ENCODE measurements around the gene C6. TPM values are rescaled to one million over a fixed set of nuclear protein-coding genes. Genes with fewer than 3 reads are reported as not detected.

Gene C6
- total and polyA plus RNA-seq, 8 donors = 26.6 to 116 (median 60.7) TPM

- TF ChIP-seq CTCF (IDR thresholded peaks at IDR 0.05) = no peak
- no peak overlapping the region for H3K4me3 ChIP-seq
- no peaks in the 10 kb centered on the region for H3K9me3 ChIP-seq
- DNase-seq (no peak), FAIRE-seq (no peak), ATAC-seq (peak in 2 of 4 donors; percentile 20 to 40)
- H3K4me1 ChIP-seq = peaks cover 0 to 12% (median 3%) of the 10 kb centered on the region in 3 donors
- peaks cover 0 to 8% (median 6%) of the 10 kb centered on the region in 3 donors for H3K36me3 ChIP-seq
- H3K27me3 ChIP-seq = no peaks in the 10 kb centered on the region
- 46 to 50% methylated on average over 5 of the region's 5 CpGs for WGBS, 2 donors
- H3K27ac ChIP-seq = peak overlapping the region in 1 of 4 donors; percentile 23
- intact Hi-C loops (cut with DNase I) = no loop called here
These were observed 55.9 kb downstream of the C6 start for GRCh38 chr5:41157272-41157894.

GRCh38 chr5:41156739-41157138, 56.6 kb downstream of the C6 start:
- FAIRE-seq (no peak), ATAC-seq (peak in 3 of 4 donors; percentile 63 to 81 (median 81)), DNase-seq (no peak)
- H3K4me1 ChIP-seq = peaks cover 3 to 15% (median 3%) of the 10 kb centered on the region in 3 donors
- peak overlapping the region in 1 of 4 donors; percentile 23 for H3K27ac ChIP-seq
- no peaks in the 10 kb centered on the region for H3K9me3 ChIP-seq
- H3K36me3 ChIP-seq = peaks cover 0 to 8% (median 6%) of the 10 kb centered on the region in 3 donors
- no peak overlapping the region for H3K4me3 ChIP-seq
- intact Hi-C loops (cut with DNase I) = no loop called here
- TF ChIP-seq CTCF (IDR thresholded peaks at IDR 0.05) = no peak
- no peaks in the 10 kb centered on the region for H3K27me3 ChIP-seq

GRCh38 chr5:41154491-41154890, 58.8 kb downstream of the C6 start:
- no peaks in the 10 kb centered on the region for H3K9me3 ChIP-seq
- no peak for DNase-seq
- H3K27me3 ChIP-seq = no peaks in the 10 kb centered on the region
- no peak for FAIRE-seq
- intact Hi-C loops (cut with DNase I) = no loop called here
- WGBS, 2 donors = 93 to 95% methylated on average over 3 of the region's 3 CpGs
- no peak overlapping the region for H3K27ac ChIP-seq
- H3K36me3 ChIP-seq = peaks cover 0 to 8% (median 8%) of the 10 kb centered on the region in 3 donors
- ATAC-seq = no peak
- TF ChIP-seq CTCF (IDR thresholded peaks at IDR 0.05) = no peak
- no peak overlapping the region for H3K4me3 ChIP-seq
- H3K4me1 ChIP-seq = peaks cover 3 to 16% (median 7%) of the 10 kb centered on the region in 3 donors

- WGBS, 2 donors = 38 to 41% methylated on average over 4 of the region's 4 CpGs
- FAIRE-seq (no peak), ATAC-seq (peak in 3 of 4 donors; percentile 67 to 81 (median 77)), DNase-seq (peak in 1 of 6 donors; percentile 13)
- peaks cover 0 to 5% (median 2%) of the 10 kb centered on the region in 3 donors for H3K36me3 ChIP-seq
- no peak overlapping the region for H3K4me3 ChIP-seq
- intact Hi-C loops (cut with DNase I) = no loop called here
- H3K9me3 ChIP-seq = no peaks in the 10 kb centered on the region
- peaks cover 0 to 7% (median 7%) of the 10 kb centered on the region in 3 donors for H3K4me1 ChIP-seq
- no peak for TF ChIP-seq CTCF (IDR thresholded peaks at IDR 0.05)
- no peak overlapping the region for H3K27ac ChIP-seq
- no peaks in the 10 kb centered on the region for H3K27me3 ChIP-seq
These were observed 61.8 kb downstream of the C6 start for GRCh38 chr5:41151564-41151963.

- intact Hi-C loops (cut with DNase I) = no loop called here
- no peaks in the 10 kb centered on the region for H3K9me3 ChIP-seq
- no peak for FAIRE-seq
- TF ChIP-seq CTCF (IDR thresholded peaks at IDR 0.05) = no peak
- no peaks in the 10 kb centered on the region for H3K27me3 ChIP-seq
- DNase-seq = no peak
- no peak overlapping the region for H3K27ac ChIP-seq
- peaks cover 0 to 8% (median 0%) of the 10 kb centered on the region in 3 donors for H3K36me3 ChIP-seq
- no peak overlapping the region for H3K4me3 ChIP-seq
- peak in 1 of 4 donors; percentile 35 for ATAC-seq
- WGBS, 2 donors = 84 to 92% methylated on average over 1 of the region's 1 CpG
- H3K4me1 ChIP-seq = peaks cover 0 to 7% (median 7%) of the 10 kb centered on the region in 3 donors
These were observed 64.9 kb downstream of the C6 start for GRCh38 chr5:41148448-41148847.
